ENCODE results near the gene NUBP2. TPM values are rescaled to one million over a fixed set of nuclear protein-coding genes. Genes with fewer than 3 reads are reported as not detected.

Gene NUBP2
- total RNA-seq, 1 donor from 2014 or later = 55.6 TPM

DNA sequence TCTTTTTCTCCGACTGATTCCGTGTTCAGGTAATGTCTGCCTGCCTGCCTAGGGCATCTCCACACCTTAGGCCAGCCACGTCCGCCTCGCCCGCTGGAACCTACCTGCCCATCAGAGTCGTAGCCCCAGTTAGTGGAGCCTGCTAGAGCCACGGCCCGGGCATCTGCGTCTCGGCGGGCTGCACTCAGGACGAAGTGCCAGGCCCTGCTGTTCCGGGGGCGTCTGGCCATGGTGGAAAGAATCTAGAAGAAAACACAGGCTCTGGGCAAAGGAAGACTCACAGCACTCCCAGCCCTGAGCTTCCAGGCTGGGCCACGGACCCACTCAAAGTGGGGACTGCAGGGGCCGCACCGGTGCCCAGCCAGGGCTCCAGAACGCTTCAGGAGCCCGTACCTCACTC lies 1.5 kb upstream of the NUBP2 start:
- intact Hi-C loops (cut with micrococcal nuclease) = loop anchor here (5.0 kb wide), 1 partner anchor 169 kb away; the partner anchor contains the start of genes CRAMP1 and IFT140

DNA sequence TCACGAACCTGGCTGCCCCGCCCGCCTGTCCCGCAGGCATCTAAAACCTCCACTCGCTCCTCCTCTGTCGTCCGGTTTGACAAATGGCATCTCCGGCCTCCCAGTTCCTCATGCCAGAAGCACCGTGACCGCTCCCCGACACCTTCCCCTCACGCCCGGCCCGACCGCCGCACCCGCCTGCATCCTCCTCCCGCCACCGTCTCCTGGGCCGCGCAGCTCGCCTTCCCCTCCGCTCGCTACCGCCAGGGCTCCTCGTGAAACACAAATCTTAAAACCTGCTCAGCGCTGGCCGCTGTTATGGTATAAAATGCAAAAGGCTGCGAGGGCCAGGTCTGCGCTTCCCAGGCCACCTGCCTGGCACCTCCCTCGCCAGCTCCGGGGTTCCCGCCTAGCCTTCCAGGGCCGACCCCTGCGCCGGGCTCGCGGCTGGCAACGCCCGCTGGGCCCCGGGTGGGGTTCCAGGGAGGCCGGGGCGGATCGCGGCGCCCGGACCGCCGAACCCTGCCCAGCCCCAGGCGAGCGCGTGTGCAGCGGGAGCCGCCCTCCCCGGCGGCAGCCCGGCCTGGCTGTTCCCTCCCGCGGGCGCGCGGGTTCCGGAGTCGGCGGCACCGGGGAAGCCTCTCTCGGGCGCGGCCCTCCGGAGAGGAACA lies 877 bp upstream of the NUBP2 start:
- intact Hi-C loops (cut with micrococcal nuclease) = loop anchor here (1.0 to 5.0 kb wide), 4 partner anchors 9 to 362 kb away; partner anchors contain the start of genes CRAMP1, HAGH, IFT140 and MRPS34

DNA sequence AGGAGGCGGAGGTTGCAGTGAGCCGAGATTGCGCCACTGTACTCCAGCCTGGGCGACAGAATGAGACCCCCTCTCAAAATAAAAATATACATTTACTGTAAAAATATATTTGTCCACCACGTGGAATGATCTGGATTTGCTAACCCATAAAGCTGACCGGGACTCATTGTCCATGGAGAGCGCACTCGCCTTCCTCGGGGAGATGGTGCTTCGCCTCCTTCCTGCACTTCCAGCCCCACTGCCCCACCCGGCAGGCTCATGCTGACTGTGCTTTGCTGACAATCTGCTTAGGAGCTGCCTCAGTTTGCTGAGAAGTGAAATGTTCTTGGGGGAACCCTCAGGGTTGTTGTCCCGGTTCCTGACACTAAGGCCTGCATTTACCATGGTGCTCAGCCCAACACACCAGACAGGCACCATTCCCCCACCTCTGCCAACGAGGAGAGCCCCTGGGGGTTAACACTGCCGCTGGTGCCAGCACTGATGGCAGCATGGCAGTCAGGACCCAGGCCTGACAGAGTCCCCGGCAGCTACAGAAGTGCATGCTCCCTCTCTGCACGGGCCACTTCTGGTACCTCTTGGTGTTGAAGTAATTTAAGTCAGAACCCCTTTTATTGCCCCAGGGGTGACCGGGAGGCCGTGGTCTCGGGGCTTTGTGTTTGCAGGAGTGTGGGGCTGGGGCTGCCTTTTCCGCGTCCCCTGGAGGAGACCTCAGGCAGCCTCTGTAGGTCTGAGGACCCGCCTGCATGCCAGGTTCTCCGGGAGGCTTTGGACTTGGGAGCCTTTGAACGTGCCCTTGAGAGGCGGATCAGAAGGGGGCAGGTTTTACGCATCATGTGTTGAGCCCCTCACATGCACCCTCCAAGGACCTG lies 2.5 kb downstream of the NUBP2 start:
- intact Hi-C loops (cut with micrococcal nuclease) = loop anchor here (5.0 kb wide), 1 partner anchor 173 kb away; the partner anchor contains the start of genes CRAMP1 and IFT140

DNA sequence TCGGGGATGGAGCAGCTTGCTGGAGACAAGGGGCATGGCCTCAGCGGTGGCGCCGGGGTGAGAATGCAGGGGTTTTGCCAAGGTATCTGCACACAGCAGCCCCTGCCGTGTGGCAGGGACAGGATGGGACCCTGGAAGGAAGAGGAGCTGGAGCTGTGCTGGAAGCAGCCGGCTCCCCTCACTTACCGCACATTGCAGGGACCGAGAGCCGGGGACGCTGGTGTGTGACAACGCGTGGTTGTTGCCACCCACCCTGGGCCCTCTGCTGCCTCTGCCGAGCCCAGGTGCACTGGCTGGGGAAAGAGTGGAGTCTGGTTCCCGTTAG lies 3.0 kb downstream of the NUBP2 start:
- intact Hi-C loops (cut with micrococcal nuclease) = no loop called here

DNA sequence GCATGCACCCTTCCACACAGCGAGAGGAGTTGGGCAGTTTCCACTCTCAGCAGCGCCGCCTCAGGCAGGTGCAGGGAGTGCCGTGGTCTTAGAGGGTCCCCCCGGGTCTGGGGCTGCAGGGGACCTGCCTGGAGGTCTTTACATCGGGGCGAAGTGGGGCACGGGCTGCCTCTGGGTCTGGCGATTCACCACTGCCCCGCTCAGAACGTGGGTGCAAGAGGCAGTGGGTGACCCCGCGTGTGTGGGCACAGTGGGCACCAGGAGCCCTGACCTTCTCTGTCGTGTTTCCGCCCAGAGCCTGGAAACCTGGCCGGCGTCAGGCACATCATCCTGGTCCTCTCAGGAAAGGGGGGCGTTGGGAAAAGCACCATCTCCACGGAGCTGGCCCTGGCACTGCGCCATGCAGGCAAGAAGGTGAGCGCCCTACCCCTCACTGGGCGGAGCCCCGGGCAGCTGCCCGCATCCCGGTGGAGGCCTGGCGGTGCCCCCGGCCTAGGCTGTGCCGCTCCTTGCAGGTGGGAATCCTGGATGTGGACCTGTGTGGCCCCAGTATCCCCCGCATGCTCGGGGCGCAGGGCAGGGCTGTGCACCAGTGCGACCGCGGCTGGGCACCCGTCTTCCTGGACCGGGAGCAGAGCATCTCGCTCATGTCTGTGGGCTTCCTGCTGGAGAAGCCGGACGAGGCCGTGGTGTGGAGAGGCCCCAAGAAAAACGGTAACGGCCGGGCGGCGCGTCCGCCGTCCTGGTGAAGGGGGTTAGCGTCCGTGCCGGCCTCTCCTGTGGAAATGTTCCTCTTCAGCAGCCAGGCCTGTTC lies 3.7 kb downstream of the NUBP2 start:
- intact Hi-C loops (cut with micrococcal nuclease) = no loop called here

DNA sequence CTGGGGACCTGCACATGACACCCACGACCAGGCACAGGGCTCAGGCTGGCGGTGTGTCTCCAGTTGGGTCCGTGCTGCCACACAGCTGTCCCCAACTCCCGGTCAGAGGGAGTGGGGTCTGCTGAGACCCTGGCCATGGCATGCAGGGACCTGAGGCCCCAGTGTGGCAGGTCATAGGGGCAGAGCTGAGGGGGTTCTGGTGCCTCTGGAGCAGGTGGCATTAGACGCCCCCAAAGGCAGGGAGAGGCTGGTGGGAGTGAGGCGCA lies 4.2 kb downstream of the NUBP2 start:
- intact Hi-C loops (cut with micrococcal nuclease) = no loop called here

DNA sequence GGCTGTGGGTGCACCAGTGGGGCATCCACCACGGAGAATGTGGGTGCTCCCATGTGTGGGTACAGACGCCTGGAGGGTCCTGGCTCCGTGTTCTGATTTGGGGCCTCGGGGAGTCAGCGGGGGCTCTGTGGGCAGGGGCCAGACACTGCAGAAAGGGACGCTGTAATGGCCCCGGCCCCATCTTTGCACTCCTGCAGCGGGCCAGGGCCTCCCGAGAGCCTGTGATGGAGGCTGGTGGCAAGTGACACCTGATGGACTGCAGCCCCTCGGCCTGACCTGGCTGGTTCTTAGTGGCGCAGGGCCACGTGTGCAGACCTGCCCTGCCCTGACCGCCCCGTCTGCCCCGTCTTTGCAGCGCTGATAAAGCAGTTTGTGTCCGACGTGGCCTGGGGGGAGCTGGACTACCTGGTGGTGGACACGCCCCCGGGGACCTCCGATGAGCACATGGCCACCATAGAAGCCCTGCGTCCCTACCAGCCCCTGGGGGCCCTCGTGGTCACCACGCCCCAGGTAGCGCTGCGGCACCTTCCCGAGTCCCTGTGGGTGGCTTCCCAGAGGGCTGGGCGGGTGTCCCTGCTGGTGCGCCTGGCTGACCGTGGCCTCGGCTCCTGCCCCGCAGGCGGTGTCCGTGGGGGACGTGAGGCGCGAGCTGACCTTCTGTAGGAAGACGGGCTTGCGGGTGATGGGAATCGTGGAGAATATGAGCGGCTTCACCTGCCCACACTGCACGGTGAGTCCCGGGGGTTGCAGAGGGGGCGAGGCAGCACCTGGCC lies 4.7 kb downstream of the NUBP2 start:
- intact Hi-C loops (cut with micrococcal nuclease) = no loop called here

DNA sequence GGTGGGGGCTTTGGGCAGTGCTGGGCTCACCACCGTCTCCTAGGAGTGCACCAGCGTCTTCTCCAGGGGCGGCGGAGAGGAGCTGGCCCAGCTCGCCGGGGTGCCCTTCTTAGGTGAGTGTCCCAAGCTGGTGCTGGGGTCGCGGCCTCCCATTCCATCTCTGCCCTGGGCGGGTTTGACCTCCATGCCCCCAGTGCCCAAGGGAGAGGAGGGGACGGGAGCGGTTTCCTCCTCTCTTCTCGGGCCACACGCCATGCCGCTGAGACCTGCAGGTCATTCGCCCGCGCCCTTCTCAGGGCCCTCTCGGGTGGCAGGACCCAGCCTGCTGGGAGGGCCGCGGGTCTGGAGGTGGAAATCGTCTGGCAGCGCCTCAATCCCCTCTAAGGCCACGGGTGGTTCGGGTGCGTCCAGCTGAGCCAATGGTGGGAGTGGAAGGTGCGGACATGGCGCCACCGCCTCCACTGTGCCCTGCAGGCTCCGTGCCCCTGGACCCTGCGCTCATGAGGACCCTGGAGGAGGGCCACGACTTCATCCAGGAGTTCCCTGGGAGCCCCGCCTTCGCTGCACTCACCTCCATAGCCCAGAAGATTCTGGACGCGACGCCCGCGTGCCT lies 5.4 kb downstream of the NUBP2 start:
- intact Hi-C loops (cut with micrococcal nuclease) = no loop called here

DNA sequence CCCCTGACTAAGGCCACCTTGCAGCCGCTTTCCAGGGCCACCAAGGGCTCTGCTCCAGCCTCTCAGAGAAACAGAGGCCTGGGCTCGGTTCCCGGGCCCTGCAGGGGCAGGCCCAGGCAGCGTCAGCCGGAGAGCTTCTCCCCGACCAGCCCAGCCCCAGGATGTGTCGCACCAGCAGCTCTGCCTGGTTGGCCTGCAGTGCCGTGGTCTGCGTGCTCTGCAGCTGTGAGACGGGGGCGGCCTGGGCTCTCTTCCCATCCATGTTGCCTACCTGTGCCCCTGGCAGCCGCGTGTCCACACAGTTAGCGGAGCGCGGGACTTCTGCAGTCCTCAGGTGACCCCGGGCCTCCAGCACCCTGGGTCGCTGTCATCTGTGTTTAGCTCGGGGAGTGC lies 5.9 kb downstream of the NUBP2 start:
- intact Hi-C loops (cut with micrococcal nuclease) = no loop called here

DNA sequence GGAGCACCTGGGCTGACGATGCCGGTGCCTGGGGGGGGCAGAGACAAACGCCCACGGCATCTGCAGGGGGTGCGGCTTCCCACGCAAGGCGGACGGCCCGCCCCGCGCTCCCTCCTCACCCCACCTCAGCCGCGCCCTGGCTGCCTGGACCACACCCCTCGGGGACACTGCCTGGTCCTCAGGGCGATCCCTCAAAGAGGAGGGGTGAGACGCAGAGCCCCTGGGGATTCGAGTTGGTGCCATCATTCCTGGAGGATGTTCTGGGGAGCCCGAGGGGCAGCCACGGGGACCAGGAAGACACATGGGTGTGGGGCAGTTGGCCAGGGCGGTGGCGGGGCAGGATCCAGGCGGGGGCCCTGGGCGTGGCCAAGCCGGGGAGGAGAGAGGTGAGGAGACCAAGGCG lies 6.9 kb downstream of the NUBP2 start:
- intact Hi-C loops (cut with micrococcal nuclease) = no loop called here

DNA sequence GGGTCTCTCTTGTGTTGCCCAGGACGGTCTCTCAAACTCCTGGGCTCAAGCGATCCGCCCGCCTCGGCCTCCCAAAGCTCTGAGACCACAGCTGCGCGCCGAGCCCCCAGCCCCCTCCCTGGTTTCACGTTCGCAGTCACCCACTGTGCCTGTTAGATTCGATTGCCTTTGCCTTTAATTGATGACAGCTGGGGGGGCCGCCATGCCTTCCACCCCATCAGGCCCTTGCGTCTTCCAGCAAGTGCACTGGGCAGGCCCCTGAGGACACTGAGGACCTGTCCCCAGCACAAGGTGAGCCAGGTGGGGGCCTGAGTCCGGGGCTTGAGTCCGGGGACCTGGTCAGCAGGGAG lies 7.5 kb downstream of the NUBP2 start:
- intact Hi-C loops (cut with micrococcal nuclease) = no loop called here

DNA sequence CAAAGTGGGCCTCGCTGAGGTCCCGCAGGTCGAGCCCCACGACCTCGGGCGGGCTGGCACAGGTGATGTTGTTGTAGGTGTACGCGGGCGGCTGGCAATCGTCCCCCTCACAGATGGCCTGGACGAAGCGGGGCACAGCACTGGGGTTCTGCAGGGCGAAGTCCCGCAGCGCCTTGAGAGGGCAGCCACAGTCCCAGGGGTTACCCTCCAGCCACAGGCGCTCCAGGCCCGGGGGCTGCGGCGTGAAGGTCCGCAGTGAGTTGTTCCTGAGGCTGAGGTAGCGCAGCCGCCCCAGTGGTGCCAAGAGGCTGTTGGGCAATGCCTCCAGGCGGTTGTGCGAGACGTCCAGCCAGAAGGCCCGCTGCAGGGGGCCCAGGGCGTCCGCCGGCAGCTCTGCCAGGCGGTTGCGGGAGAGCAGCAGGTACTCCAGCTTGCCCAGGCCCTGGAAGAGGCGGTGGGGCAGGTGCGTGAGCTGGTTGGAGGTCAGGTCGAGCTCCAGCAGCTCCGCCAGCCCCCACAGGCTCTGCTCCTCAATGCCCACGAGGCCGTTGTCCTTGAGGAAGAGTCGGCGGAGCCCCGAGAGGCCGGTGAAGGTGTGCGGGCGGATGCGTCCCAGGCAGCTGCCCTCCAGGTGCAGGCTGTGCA lies 8.0 kb downstream of the NUBP2 start:
- intact Hi-C loops (cut with micrococcal nuclease) = no loop called here

DNA sequence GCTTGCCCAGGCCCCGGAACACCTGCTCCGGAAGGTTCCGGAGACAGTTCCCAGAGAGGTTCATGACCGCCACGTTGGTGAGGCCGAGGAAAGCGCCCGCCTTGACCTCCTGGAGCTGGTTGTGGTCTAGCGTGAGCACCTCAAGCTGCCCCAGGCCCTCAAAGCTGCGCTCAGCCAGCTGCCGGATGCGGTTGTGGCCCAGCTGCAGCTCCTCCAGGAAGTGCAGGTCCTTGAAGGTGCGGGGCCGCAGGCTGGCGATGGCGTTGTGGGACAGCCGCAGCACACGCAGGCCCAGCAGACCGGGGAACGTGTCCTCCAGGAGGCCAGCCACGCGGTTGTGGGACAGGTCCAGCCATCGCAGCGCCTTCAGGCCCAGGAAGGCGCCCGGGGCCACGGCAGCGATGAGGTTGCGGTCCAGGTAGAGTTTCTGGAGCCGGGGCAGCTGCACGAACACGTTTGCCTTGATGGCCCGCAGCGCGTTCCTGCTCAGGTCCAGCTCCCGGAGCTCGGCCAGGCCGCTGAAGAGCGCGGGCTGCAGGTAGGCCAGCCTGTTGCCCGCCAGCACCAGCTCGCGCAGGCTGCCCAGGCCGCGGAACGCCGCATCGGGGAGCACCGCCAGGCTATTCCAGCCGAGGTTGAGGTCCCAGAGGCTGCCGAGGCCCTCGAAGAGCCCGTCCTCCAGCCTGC lies 8.6 kb downstream of the NUBP2 start:
- intact Hi-C loops (cut with micrococcal nuclease) = no loop called here

DNA sequence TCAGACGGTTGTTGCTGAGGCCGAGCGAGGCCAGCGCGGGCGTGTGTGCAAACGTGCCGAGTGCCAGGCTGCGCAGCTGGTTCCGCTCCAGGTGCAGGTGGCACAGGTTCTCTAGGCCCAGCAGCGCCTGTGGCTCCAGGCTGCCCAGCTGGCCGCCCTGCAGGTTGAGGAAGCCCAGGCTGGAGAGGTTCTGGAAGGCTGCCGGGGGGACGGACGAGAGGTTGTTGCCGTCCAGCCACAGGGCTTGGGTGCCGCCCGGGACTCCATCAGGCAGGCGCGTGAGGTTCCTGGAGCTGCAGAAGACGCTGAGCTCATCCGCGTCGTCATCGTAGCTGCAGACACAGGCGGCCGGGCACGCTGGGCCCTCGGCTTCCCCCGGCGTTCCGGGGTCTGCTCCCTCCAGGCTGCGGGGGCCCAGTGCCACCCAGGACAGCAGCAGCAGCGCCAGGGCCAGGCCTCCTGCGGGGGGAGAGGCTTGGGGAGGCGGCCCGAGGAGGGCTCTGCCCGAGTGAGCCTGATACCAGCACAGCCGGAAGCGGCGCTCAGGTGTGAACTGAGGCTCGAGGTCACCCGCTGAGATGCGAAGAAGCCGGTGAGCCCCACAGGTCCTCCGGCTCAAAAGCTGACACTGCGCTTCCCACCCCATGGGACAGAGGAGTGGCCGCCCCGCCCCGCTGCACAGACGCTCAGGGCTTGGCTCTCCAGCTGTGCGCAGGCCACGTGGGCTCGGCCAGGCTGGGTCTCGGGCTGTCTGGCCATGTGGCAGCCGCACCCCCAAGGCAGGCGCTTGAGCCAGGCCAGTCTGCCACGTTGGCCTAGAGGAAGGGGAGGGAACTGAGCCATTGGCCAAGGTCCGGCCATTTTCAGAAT lies 9.4 kb downstream of the NUBP2 start:
- intact Hi-C loops (cut with micrococcal nuclease) = no loop called here

DNA sequence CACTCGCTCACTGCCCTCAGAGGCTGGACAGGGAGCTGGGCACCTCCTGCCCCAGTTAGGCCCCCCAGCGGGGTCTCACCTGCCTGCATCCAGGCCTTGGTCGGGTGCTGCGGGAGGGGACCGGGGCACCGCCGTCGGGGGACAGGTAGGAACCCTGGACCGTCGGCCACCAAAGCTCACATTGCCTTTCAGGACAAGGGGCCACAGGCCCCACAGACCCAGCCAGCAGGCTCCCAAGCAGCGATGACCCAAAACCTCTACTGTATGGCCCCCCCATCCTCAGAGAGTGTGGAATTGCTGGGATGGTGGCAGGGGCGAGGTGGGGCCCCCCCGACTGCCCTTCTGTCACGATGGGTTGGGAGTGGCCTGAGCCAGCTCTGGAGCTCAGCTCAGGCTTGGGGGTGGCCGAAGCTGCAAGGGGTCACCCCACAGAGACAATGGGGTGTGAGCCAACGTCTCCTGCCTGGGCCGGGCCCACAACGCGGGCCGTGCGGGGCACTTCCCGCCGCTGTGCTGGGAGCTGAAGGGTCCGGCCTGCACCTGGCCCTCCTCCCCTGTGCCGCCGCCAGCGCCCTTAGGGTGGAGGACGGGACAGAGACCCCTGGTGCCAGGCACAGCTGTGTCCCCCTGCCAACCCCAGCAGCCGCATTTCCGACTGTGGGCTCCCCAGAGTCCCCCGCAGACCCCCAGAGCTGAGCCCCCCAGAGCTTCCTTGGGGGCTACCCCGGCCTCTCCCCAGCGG lies 10.2 kb downstream of the NUBP2 start:
- intact Hi-C loops (cut with micrococcal nuclease) = no loop called here

DNA sequence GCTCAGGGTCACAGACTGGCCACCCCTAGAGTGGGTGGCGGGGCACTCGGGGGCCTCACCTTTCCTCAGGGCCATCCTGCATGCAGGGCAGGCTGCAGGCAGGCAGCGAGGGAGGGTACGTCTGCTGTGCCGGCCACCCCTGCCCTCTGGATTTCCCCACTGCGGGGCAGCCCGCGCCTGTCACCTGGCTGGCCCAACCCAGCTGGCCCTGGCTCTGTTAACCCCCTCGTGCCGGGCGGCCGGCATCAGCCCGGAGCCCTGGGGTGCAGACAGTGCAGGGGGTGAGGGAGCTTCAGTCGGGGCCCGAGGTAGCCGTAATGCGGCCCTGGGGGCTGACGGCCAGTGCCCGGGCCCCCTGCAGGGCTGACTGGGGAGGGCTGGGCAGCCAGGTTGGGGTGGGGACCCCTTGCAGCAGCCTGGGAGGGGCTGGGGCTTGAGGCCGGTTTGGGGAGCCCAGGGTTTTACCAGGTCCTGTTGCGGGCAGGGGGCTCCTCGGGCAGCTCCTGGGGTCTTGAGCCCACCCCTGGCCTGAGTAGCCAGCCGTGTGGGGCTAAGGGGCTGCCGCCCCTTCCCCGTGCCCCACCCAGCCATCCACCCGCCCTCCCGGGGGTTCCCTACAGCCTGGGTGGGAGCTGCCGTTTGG lies 10.9 kb downstream of the NUBP2 start, which contains the start of gene IGFALS:
IGFALS (minus strand) TSS at position 128 of the 643 bp plus-strand sequence; CDS start at position 75, 53 bp downstream.
- intact Hi-C loops (cut with micrococcal nuclease) = no loop called here

DNA sequence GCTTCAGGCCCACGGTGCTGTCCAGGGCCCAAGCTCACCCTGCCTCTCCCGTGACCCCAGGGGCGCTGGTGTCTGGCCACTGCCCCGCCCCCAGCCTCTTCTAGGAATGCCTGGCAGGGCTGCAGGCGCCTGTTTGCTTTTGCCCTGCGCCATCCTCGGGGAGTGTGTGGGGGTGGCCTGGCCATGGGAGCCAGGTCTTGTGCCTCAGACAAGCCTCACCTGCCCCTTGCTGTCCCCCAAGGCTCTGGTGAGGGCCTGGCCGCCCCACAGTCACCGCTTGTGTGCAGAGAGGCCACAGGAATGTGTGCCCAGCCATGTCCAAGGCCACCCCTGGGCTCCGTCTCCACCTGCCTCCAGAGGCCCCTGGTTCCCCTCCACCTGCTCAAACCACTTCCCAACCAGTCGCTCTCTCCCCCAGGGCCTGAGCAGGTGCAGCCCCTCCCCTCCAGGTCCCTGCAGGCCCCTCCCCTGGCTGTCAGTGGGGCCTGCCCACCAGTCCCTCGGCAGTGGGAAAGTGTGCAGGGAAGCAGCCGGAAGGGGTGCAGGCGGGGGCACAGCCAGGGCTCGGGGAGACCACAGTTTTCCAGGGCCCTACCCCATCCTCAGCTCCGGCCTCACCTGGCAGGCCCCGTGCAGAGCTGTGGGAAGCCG lies 11.6 kb downstream of the NUBP2 start:
- intact Hi-C loops (cut with micrococcal nuclease) = no loop called here

All from T-helper 2 cell treated with Interferon-gamma antibody and Interleukin-4, amounts not matched to agents 100 ng/mL and 5 ng/mL, for 36 hours (primary cell).